Measurements from ENCODE around the gene DUSP15. TPM values are rescaled to one million over a fixed set of nuclear protein-coding genes. Genes with fewer than 3 reads are reported as not detected.

The DUSP15 gene
- total RNA-seq, 2 experiments from 2014 or later, result not detected

Other genes starting within 250 kb of the DUSP15 start
- not detected for gene COX4I2, start 232.6 kb downstream of the DUSP15 start, total RNA-seq
- gene BCL2L1, start 147.7 kb downstream of the DUSP15 start, total RNA-seq, result 100 to 1,000 TPM; 126 to 129 TPM
- gene TPX2, start 131.2 kb downstream of the DUSP15 start, total RNA-seq, result 100 to 1,000 TPM; 149 TPM
- under 1 TPM; 0.27 to 0.43 TPM for gene MYLK2, start 51.2 kb downstream of the DUSP15 start, total RNA-seq
- gene FOXS1, start 24.9 kb downstream of the DUSP15 start, total RNA-seq, result not detected
- gene TTLL9, start 107 bp upstream of the DUSP15 start, total RNA-seq, result not detected
- 10 to 100 TPM; 12.1 to 13.2 TPM for gene PDRG1, start 81.5 kb upstream of the DUSP15 start, total RNA-seq
- not detected for gene XKR7, start 97.6 kb upstream of the DUSP15 start, total RNA-seq
- not detected for gene CCM2L, start 139.9 kb upstream of the DUSP15 start, total RNA-seq
- not detected for gene HCK, start 181.7 kb upstream of the DUSP15 start, total RNA-seq
- 10 to 100 TPM; 35.8 to 37.3 TPM for gene TM9SF4, start 239.2 kb upstream of the DUSP15 start, total RNA-seq